AG10803 (cell line): ENCODE measurements around the gene WASF1.

Experiments used
- DNase-seq: peaks from one replicate; pipeline ENCODE4 v3.0.0; 2010; ENCODE audit warnings: low read depth
- H3K4me3 ChIP-seq: 2 replicates; pipeline ENCODE4 v1.5.1; 2011; ENCODE audit warnings: mild to moderate bottlenecking, low read length, control low read depth
- TF ChIP-seq, protein P1 (sequence below): conservative IDR thresholded peaks from 2 replicates; pipeline ENCODE4 v1.5.1; 2011; ENCODE audit warnings: mild to moderate bottlenecking, low read length, control low read depth, inconsistent platforms

Gene WASF1

DNA sequence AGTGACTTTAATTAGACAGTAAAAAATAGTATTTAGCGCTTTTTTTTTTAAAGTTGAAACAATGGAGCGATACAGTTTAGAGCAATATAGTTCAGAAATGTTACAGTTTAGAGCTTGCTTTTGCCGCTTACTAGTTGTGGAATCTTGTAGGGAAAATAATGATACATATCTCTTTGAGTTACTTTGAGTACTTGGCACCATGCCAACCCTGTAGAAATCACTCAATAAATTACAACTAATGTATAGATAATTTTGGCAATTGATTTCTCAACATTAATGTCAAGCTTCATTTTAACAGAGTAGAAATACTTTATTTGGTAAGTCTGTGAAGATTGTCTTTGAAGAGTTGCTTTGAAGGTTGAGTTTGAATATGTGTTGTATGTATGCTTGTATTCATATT is 28.2 kb upstream of the WASF1 start:
- DNase-seq: no peak
- no peak overlapping the region for H3K4me3 ChIP-seq
- TF ChIP-seq, protein P1, sequence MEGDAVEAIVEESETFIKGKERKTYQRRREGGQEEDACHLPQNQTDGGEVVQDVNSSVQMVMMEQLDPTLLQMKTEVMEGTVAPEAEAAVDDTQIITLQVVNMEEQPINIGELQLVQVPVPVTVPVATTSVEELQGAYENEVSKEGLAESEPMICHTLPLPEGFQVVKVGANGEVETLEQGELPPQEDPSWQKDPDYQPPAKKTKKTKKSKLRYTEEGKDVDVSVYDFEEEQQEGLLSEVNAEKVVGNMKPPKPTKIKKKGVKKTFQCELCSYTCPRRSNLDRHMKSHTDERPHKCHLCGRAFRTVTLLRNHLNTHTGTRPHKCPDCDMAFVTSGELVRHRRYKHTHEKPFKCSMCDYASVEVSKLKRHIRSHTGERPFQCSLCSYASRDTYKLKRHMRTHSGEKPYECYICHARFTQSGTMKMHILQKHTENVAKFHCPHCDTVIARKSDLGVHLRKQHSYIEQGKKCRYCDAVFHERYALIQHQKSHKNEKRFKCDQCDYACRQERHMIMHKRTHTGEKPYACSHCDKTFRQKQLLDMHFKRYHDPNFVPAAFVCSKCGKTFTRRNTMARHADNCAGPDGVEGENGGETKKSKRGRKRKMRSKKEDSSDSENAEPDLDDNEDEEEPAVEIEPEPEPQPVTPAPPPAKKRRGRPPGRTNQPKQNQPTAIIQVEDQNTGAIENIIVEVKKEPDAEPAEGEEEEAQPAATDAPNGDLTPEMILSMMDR: no peak

DNA sequence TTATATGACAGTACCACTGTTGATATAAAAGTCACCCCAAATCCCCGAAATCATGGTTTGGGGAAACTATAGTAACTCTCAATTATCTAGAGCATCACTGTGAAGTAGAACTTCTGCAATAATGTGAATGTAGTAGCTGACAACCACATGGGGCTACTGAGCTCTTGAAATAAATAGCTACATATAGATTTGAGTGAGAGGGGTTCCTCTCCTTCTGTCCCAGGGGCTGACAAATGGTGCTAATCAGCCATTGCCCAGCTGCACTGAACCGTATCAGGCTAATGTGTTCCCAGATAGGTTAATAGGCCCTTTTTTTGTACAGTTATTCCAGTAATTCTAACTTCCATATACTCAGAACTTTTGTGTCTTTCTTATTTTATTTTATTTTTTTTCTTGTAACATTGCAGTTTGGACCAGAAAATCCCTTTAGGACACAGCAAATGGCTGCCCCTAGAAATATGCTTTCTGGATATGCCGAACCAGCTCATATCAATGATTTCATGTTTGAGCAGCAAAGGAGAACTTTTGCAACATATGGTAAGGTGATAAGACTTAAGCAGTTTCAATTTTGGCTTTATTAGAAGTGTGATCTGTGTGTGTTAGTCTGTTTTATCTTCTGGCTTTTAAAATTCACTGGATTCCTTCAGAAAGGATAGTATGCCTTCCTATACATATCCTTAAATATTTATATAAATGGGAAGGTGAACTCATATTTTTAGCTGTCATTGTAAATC is 21.8 kb upstream of the WASF1 start:
- no peak for DNase-seq
- TF ChIP-seq, protein P1: no peak

DNA sequence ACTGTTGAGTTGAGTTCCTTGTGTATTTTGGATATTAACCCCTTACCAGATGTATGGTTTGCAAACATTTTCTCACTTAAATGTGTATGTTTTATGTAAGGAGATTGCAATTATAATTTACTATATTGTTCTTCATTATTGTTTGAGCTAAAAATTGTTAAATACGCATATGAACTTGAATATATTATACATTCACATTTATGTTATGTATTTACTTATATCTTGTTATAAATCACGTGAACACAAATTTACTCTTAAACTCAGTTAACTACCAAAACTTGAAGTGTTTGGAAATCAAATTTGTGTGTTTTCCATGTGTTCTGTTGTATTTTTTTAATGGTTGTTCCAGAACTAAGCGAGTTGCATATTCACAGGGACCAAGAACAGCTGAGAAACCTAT is 19.1 kb upstream of the WASF1 start:
- H3K4me3 ChIP-seq: no peak overlapping the region
- TF ChIP-seq, protein P1: no peak
- DNase-seq: no peak

More for the DNA sequence above, 21.8 kb upstream of the WASF1 start:
- H3K4me3 ChIP-seq: no peak overlapping the region

DNA sequence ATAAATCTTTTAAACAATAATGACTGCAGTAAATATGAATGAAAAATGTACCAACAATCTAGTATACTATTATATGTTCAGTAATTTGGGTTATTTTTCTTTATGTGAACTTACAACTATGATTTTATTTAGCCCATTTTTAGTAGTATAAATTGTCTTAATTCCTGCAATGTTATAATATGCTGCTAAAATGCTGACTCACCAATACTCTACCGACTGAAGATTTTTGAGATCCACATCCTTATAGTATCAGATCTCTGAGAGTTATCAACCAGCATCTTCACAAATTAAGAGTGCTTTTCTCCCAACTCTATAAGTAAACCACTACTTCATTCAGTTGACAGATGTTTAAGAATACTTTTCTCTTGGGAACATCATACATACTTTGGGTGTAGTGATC is 17.4 kb upstream of the WASF1 start:
- no peak for DNase-seq
- TF ChIP-seq, protein P1: no peak
- no peak overlapping the region for H3K4me3 ChIP-seq

DNA sequence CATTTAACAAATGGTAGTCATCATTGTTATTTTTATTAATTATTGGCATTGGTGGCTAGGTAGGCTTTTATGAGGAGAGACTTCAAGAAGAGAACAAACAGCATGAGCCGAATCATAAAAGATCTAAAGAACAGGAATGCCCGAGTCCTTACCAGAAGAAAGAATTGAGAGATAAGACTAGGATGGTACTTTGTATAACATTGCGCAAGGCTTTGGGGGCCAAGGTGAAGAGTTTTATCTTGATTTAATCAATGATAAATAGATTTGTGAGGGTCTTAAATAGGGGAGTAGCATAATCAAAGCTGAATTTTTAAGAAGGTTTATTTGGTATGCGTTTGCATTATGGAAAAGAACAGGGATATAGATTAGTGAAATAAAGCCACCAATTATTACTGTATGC is 16.2 kb upstream of the WASF1 start:
- H3K4me3 ChIP-seq: no peak overlapping the region
- no peak for DNase-seq
- TF ChIP-seq, protein P1: no peak

DNA sequence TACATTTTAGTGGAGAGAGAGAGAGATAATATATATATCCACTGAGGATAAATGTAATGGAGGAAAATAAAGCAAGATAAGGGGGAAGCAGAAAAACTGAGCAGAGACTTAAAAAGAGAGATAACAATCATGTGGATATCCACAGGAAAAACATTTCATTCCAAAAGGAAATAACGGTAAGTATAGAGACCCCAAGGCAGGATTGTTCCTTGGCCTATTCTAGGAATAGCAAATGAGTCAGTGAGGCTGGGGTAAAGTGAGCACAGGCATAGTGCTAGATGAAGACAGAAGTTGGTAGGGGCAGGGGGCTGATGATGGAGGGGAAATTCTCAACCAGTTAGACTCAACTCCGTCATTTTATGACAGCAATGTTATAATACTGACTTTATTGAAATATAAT is 12.0 kb upstream of the WASF1 start:
- H3K4me3 ChIP-seq: no peak overlapping the region
- no peak for DNase-seq
- TF ChIP-seq, protein P1: no peak

DNA sequence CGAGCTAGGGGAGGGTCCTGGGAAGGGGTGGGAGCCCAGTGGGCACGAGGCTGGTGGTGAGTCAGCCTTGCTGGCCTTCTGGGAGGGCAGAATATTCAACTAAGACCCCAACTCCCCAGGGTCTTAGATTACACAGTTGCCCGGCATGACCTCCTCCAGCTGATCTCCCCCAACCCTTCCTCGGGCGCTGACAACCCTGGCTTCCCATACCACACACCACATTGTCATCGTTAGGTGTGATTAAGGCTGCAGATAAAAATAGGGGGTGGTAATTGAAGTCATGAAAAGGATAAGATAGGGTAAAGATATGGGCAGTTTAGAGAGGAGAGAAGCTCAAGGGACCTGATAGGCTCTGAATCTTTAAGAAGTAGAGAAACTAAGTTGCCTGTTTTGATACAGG is 11.3 kb upstream of the WASF1 start:
- TF ChIP-seq, protein P1: no peak
- DNase-seq: no peak
- H3K4me3 ChIP-seq: no peak overlapping the region
